Neural progenitor cell (in vitro differentiated cells): ENCODE results near the gene STK32B. TPM values are rescaled to one million over a fixed set of nuclear protein-coding genes. Genes with fewer than 3 reads are reported as not detected.

Experiments
- DNase-seq: peaks from one replicate; pipeline ENCODE4 v3.0.0-alpha.2; 2016; ENCODE audit warnings: low spot score
- H2AFZ ChIP-seq: fragments of 200-600 bp; sonication (generic); replicated peaks from 2 replicates; pipeline ENCODE4 v1.6.1; 2016; ENCODE audit warnings: antibody characterized with exemption
- H3F3A ChIP-seq: fragments of 200-600 bp; sonication (generic); 2 replicates; pipeline ENCODE4 v1.6.1; 2016; ENCODE audit warnings: antibody characterized with exemption, low read depth
- H3K27ac ChIP-seq: fragments of 200-600 bp; sonication (generic); 2 replicates; pipeline ENCODE4 v1.5.1; 2016; ENCODE audit warnings: mild to moderate bottlenecking
- H3K27me3 ChIP-seq: fragments of 200-600 bp; sonication (generic); 2 replicates; pipeline ENCODE4 v1.6.1; 2016; ENCODE audit warnings: mild to moderate bottlenecking, moderate library complexity
- H3K36me3 ChIP-seq: fragments of 200-600 bp; sonication (generic); 2 replicates; pipeline ENCODE4 v1.5.1; 2016
- H3K4me1 ChIP-seq: fragments of 200-600 bp; sonication (generic); 2 replicates; pipeline ENCODE4 v1.6.1; 2016; ENCODE audit warnings: mixed run types
- H3K4me2 ChIP-seq: fragments of 200-600 bp; sonication (generic); 2 replicates; pipeline ENCODE4 v1.6.1; 2016
- H3K4me3 ChIP-seq: fragments of 200-600 bp; sonication (generic); 2 replicates; pipeline ENCODE4 v1.5.1; 2016
- H3K79me2 ChIP-seq: fragments of 200-600 bp; sonication (generic); 2 replicates; pipeline ENCODE4 v1.6.1; 2016; ENCODE audit warnings: low read depth
- H3K9ac ChIP-seq: fragments of 200-600 bp; sonication (generic); 2 replicates; pipeline ENCODE4 v1.6.1; 2016
- H3K9me3 ChIP-seq: fragments of 200-600 bp; sonication (generic); 2 replicates; pipeline ENCODE4 v1.5.1; 2016; ENCODE audit warnings: low read depth
- H4K20me1 ChIP-seq: fragments of 200-600 bp; sonication (generic); 2 replicates; pipeline ENCODE4 v1.6.1; 2016; ENCODE audit warnings: low read depth
- H3K27ac Mint-ChIP-seq: 3 replicates; pipeline ENCODE4 v1.8.0; 2021; ENCODE audit warnings: mixed read lengths
- H3K27me3 Mint-ChIP-seq: 2 replicates; pipeline ENCODE4 v1.8.0; 2022; ENCODE audit warnings: low read depth, mild to moderate bottlenecking, inconsistent platforms, moderate library complexity, mixed read lengths; ENCODE audit not compliant: insufficient read depth
- H3K36me3 Mint-ChIP-seq: 3 replicates; pipeline ENCODE4 v1.8.0; 2021; ENCODE audit warnings: mixed read lengths
- H3K4me1 Mint-ChIP-seq: 3 replicates; pipeline ENCODE4 v1.8.0; 2021; ENCODE audit warnings: mixed read lengths
- H3K4me3 Mint-ChIP-seq: 3 replicates; pipeline ENCODE4 v1.8.0; 2021; ENCODE audit warnings: mild to moderate bottlenecking, moderate library complexity, mixed read lengths
- H3K9me3 Mint-ChIP-seq: 3 replicates; pipeline ENCODE4 v1.8.0; 2020; ENCODE audit warnings: mixed read lengths
- EZH2 ChIP-seq: fragments of 200-600 bp; sonication (generic); IDR thresholded peaks from 2 replicates; pipeline ENCODE4 v1.6.1; 2017; ENCODE audit warnings: antibody characterized with exemption, mild to moderate bottlenecking, moderate library complexity
- EZH2phosphoT487 ChIP-seq: fragments of 200-600 bp; sonication (generic); IDR thresholded peaks from 2 replicates; pipeline ENCODE4 v1.6.1; 2017; ENCODE audit warnings: antibody characterized with exemption
- total RNA-seq: library from RNA; depleted of rRNA; stranded (reverse); fragments of >200 nt; gene quantifications from 2 replicates; pipeline ENCODE4 v1.2.3, GENCODE V29; 2015; ENCODE audit warnings: low replicate concordance
- TF ChIP-seq, protein P1 (sequence below): fragments of 200-600 bp; sonication (generic); IDR thresholded peaks from 2 replicates; pipeline ENCODE4 v1.5.1; 2017; ENCODE audit warnings: antibody characterized with exemption, mild to moderate bottlenecking

The STK32B gene
- total RNA-seq, 1 donor from 2014 or later, result 2.5 TPM

DNA sequence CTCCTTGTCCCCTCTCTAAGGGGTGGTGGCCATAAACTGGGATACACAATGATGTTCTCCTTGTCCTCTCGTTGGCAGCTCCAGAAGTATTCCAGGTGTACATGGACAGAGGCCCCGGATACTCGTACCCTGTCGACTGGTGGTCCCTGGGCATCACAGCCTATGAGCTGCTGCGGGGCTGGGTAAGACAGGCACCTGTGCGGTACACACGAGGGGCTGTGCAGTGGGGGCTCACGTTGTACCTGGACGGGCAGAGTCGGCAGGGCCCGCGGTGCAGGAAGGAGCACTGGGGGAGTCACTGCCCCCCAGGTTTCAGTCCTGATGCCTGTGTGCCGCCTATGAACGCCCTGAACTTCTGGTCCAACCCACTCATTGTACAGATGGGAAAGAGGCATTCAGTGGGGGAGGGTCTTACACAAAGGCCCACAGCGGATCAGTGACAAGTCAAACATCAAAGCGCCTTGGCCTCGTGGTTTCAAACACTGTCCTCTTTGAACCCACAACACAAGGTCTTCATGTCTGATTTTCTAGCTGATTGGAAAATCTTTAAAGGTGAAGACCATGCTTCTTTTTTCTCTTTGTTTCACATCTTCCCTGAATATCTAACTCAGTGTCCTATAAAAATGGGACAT is 395.4 kb downstream of the STK32B start:
- Histone ChIP-seq H3K79me2 (no peaks in the 10 kb centered on the region), H3K4me1 (no peaks in the 10 kb centered on the region), H3K27me3 (no peaks in the 10 kb centered on the region), H3K36me3 (no peaks in the 10 kb centered on the region), H3K9me3 (no peaks in the 10 kb centered on the region), H3K4me3 (no peak overlapping the region), H4K20me1 (no peaks in the 10 kb centered on the region), H3K4me2 (no peak overlapping the region), H2AFZ (no peak overlapping the region), H3F3A (no peaks in the 10 kb centered on the region), H3K27ac (no peak overlapping the region), H3K9ac (no peak overlapping the region)
- TF ChIP-seq EZH2 (no peak), EZH2phosphoT487 (no peak)
- TF ChIP-seq, protein P1, sequence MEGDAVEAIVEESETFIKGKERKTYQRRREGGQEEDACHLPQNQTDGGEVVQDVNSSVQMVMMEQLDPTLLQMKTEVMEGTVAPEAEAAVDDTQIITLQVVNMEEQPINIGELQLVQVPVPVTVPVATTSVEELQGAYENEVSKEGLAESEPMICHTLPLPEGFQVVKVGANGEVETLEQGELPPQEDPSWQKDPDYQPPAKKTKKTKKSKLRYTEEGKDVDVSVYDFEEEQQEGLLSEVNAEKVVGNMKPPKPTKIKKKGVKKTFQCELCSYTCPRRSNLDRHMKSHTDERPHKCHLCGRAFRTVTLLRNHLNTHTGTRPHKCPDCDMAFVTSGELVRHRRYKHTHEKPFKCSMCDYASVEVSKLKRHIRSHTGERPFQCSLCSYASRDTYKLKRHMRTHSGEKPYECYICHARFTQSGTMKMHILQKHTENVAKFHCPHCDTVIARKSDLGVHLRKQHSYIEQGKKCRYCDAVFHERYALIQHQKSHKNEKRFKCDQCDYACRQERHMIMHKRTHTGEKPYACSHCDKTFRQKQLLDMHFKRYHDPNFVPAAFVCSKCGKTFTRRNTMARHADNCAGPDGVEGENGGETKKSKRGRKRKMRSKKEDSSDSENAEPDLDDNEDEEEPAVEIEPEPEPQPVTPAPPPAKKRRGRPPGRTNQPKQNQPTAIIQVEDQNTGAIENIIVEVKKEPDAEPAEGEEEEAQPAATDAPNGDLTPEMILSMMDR, result no peak
- Mint-ChIP-seq H3K27me3 (peaks cover 4% of the 10 kb centered on the region), H3K9me3 (no peaks in the 10 kb centered on the region), H3K4me1 (peaks cover 10% of the 10 kb centered on the region), H3K4me3 (no peak overlapping the region), H3K36me3 (no peaks in the 10 kb centered on the region), H3K27ac (no peak overlapping the region)
- DNase-seq, result no peak

- no peaks in the 10 kb centered on the region for H3K27me3 ChIP-seq
- H2AFZ ChIP-seq, result no peak overlapping the region
- no peaks in the 10 kb centered on the region for H3K36me3 Mint-ChIP-seq
- H4K20me1 ChIP-seq, result no peaks in the 10 kb centered on the region
- H3K27ac ChIP-seq, result no peak overlapping the region
- no peak overlapping the region for H3K4me2 ChIP-seq
- no peaks in the 10 kb centered on the region for H3K36me3 ChIP-seq
- TF ChIP-seq EZH2phosphoT487 (no peak), EZH2 (no peak)
- TF ChIP-seq, protein P1, result no peak
- no peak for DNase-seq
- no peak overlapping the region for H3K4me3 Mint-ChIP-seq
- no peaks in the 10 kb centered on the region for H3K9me3 Mint-ChIP-seq
- H3K4me3 ChIP-seq, result no peak overlapping the region
- H3K9ac ChIP-seq, result no peak overlapping the region
- no peaks in the 10 kb centered on the region for H3F3A ChIP-seq
- no peaks in the 10 kb centered on the region for H3K9me3 ChIP-seq
- H3K4me1 ChIP-seq, result no peaks in the 10 kb centered on the region
- H3K79me2 ChIP-seq, result no peaks in the 10 kb centered on the region
- H3K27me3 Mint-ChIP-seq, result peaks cover 4% of the 10 kb centered on the region
- peaks cover 10% of the 10 kb centered on the region for H3K4me1 Mint-ChIP-seq
- no peak overlapping the region for H3K27ac Mint-ChIP-seq
Measured at GRCh38 chr4:5447755-5448154, 396.5 kb downstream of the STK32B start.

GRCh38 chr4:5448221-5448620 is 396.9 kb downstream of the STK32B start:
- Histone ChIP-seq H3K9ac (no peak overlapping the region), H3K4me1 (no peaks in the 10 kb centered on the region), H3K4me3 (no peak overlapping the region), H3K27ac (no peak overlapping the region), H4K20me1 (no peaks in the 10 kb centered on the region), H2AFZ (no peak overlapping the region), H3K27me3 (no peaks in the 10 kb centered on the region), H3K4me2 (no peak overlapping the region), H3K79me2 (no peaks in the 10 kb centered on the region), H3K9me3 (no peaks in the 10 kb centered on the region), H3K36me3 (no peaks in the 10 kb centered on the region), H3F3A (no peaks in the 10 kb centered on the region)
- Mint-ChIP-seq H3K36me3 (no peaks in the 10 kb centered on the region), H3K4me1 (peaks cover 10% of the 10 kb centered on the region), H3K9me3 (no peaks in the 10 kb centered on the region), H3K27ac (no peak overlapping the region), H3K4me3 (no peak overlapping the region), H3K27me3 (peaks cover 6% of the 10 kb centered on the region)
- TF ChIP-seq EZH2phosphoT487 (no peak), EZH2 (no peak)
- TF ChIP-seq, protein P1, result no peak
- no peak for DNase-seq
